Activated T-cell treated with anti-CD3 and anti-CD28 coated beads, Interleukin-2, amount 50 U/mL, for 72 hours (primary cell): ENCODE results near the gene CACNB4. TPM values are rescaled to one million over a fixed set of nuclear protein-coding genes. Genes with fewer than 3 reads are reported as not detected.

Source experiments
- total RNA-seq, 2 donors: library from RNA; stranded (reverse); gene quantifications; one replicate each; pipeline ENCODE4 v1.2.3, GENCODE V29; 2022

CACNB4 gene
- total RNA-seq, 2 donors from 2014 or later, result 0.31 to 0.56 TPM

Other genes with a start within 250 kb of the CACNB4 start
- gene STAM2, start 76.7 kb upstream of the CACNB4 start, total RNA-seq, result 10 to 100 TPM; 16.7 to 17.1 TPM
- gene FMNL2, start 236.1 kb upstream of the CACNB4 start, total RNA-seq, result 1 to 10 TPM; 3.5 to 4.7 TPM